CD1c-positive myeloid dendritic cell (primary cell): ENCODE results near the gene CENPC.
"Not testable (repeated sequence)": the region's sequence is repeated elsewhere in the genome, so short reads cannot be mapped to it uniquely, and the experiment has no call there.

Experiments used
- DNase-seq: peaks from one replicate; pipeline ENCODE4 v3.0.0-alpha.2; 2016; ENCODE audit errors: extremely low spot score

CENPC gene

GRCh38 chr4:67466751-67467150, 78.6 kb downstream of the CENPC start:
- no peak for DNase-seq

- no peak for DNase-seq
These were observed 79.6 kb downstream of the CENPC start for GRCh38 chr4:67465763-67466052.

GRCh38 chr4:67465032-67465762, 80.1 kb downstream of the CENPC start:
- DNase-seq: no peak

DNA sequence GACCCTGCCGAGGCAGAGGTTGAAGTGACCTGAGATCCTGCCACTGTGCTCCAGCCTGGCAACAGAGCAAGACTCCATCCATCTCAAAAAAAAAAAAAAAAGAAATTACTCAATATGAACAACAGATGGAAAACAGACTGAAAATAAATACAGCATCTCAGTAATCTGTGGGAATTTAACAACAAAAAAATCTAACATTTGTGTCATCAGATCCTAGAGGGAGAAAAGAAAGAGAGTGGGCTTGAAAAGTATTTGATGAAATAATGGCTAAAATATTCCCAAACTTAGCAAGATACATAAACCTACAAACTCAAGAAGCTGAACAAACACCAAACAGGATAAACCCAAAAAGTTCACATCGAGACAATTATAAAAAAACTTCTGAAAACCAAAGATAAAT, 84.7 kb downstream of the CENPC start:
- no peak for DNase-seq

DNA sequence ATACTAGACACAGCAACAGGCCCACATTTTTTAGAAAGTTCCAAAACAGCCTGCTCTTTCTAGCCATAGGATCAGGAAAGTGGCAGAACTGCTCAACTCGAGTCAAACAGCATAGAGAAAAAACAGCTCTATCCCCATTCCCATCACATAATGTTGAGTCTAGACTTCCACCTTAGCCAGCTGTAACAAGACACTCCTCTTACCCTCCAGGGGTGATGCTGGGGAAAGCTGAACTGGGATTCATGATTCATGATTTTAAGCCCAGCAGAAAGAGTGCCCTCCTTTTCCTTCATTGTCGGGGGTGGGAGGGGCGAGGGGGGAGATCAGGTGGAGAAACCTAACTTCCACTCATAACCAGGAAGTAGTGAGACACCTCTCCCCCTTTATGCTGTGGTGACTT, 86.1 kb downstream of the CENPC start:
- no peak for DNase-seq

- DNase-seq: peak; percentile 5
These were observed 88.6 kb downstream of the CENPC start for GRCh38 chr4:67456577-67457196.

DNA sequence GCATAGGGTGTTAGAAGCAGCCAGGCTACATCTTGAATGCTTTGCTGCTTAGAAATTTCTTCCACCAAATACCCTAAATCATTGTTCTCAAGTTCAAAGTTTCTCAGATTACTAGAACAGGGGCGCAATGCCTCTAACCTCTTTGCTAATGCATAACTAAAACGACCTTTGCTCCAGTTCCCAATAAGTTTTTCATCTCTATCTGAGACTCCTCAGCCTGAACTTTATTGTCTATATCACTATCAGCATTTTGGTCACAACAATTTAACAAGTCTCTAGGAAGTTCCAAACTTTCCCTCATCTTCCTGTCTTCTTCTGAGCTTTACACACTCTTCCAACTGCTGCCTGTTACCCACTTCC, 92.5 kb downstream of the CENPC start:
- DNase-seq: not testable (repeated sequence)

- DNase-seq: peak; percentile 53
These were observed 93.0 kb downstream of the CENPC start for GRCh38 chr4:67452100-67452845.

DNA sequence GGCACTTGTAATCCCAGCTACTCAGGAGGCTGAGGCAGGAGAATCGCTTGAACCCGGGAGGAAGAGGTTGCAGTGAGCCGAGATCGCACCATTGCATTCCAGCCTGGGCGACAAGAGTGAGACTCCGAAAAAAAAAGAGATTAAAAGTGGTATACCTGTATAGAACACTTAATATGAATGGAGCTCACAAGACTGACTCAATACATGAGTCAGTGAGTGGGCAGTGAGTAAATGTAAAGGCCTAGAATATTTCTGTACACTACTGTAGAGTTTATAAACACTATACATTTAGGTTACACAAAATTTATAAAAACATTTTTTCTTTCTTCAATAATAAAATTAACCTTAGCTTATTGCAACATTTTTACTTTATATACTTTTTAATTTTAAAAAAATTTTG, 93.8 kb downstream of the CENPC start:
- DNase-seq: no peak

DNA sequence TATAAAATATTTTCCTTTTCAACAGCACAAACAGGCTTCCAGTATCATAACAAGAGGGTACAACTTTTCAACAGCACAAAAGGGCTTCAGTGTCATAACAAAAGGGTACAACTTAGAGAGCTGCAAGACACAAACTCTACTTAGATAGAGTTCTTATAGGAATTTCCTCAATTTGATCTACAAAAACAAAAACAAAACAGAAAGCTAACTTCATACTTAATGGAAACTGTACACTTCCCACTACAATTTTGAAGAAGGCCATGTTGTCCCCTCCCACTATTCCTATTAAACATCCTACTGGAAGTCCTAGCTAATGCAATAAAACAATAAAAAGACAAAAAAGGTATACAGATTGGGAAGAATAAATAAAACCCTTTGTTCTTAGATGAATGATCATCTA, 96.7 kb downstream of the CENPC start:
- no peak for DNase-seq

GRCh38 chr4:67447873-67448272, 97.4 kb downstream of the CENPC start:
- no peak for DNase-seq

DNA sequence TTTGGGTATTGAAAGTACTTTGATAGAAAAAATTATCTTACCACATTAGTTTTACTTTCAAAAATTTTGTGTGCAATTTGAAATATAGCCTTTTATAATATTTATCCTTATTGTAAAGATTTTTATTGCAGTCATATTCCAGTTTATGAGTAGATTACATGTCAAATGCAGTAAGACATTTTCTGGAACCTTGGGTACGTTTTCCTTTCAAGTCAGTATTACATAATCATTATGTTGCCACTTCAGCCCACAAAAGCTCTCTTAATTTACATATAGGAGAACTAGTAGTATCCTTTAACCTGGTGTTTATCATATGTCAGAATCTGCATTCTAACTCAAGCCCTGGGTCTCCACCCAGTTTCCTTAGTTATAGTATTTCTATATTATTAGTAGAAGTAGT, 98.5 kb downstream of the CENPC start:
- DNase-seq: no peak

DNA sequence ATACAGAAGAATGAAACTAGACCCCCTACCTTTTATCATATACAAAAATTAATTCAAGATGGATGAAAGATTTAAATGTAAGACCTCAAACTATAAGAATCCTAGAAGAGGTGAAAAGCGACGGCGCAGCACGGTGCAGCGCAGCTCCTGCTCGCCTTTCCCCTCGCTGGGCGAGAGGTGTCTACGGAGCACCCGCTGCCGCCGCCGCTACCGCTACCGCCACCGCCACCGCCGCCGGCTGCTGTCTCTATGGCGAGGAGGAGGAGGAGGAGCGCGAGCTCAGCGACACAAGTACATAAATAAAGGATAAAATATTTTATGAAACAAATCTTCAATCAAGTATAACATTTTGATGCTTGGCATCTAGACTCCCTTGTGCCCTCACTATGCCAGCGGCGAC, 99.4 kb downstream of the CENPC start:
- DNase-seq: not testable (repeated sequence)

GRCh38 chr4:67438975-67439374, 106.3 kb downstream of the CENPC start:
- DNase-seq: no peak

- DNase-seq: no peak
These were observed 107.2 kb downstream of the CENPC start for GRCh38 chr4:67437974-67438713.

DNA sequence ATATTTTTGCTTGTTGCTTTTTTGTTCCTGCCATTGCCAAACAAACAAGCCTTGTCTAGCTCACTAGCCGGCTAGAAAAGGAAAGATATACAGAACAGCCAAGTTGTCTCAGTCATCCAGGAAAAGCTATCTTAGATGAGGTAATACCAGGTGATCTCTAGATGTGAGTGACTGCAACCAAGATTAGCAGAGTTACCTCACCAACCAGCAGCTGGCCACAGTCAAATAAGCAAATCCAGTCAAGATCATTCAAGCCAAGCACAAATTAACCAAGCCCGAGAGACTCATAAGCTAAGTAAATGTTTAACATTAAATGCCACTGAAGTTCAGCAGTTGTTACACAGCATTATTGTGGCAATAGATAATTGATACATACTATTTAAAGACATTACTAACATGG, 108.6 kb downstream of the CENPC start:
- no peak for DNase-seq

DNA sequence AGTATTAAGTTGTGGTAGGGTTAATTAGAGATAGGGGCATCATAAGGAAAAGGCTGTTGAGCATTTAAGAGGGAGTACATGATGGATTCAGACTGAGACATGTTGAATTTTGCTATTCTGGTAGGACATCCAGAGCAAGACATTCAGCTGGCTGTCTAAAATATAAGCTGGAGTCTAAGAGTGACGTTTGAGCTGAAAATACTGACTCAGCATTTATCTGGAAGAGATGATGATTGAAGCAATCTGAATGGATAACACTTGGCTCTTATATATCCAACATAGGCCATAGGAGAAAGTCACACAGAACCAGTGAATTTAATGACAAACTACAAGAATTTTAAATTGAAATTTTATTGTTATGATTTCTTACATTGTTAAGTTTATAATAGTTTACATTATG, 114.3 kb downstream of the CENPC start:
- no peak for DNase-seq

GRCh38 chr4:67428819-67429218, 116.5 kb downstream of the CENPC start:
- DNase-seq: no peak
